Superior temporal gyrus (tissue), 1 donor: Measurements from ENCODE around the gene TKT.
"Not testable (repeated sequence)": the region's sequence is repeated elsewhere in the genome, so short reads cannot be mapped to it uniquely, and the experiment has no call there.

ENCODE experiments used
- DNase-seq: peaks from one replicate; pipeline ENCODE4 v3.0.0-alpha.2; 2016; ENCODE audit errors: extremely low spot score

TKT gene, protein sequence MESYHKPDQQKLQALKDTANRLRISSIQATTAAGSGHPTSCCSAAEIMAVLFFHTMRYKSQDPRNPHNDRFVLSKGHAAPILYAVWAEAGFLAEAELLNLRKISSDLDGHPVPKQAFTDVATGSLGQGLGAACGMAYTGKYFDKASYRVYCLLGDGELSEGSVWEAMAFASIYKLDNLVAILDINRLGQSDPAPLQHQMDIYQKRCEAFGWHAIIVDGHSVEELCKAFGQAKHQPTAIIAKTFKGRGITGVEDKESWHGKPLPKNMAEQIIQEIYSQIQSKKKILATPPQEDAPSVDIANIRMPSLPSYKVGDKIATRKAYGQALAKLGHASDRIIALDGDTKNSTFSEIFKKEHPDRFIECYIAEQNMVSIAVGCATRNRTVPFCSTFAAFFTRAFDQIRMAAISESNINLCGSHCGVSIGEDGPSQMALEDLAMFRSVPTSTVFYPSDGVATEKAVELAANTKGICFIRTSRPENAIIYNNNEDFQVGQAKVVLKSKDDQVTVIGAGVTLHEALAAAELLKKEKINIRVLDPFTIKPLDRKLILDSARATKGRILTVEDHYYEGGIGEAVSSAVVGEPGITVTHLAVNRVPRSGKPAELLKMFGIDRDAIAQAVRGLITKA

DNA sequence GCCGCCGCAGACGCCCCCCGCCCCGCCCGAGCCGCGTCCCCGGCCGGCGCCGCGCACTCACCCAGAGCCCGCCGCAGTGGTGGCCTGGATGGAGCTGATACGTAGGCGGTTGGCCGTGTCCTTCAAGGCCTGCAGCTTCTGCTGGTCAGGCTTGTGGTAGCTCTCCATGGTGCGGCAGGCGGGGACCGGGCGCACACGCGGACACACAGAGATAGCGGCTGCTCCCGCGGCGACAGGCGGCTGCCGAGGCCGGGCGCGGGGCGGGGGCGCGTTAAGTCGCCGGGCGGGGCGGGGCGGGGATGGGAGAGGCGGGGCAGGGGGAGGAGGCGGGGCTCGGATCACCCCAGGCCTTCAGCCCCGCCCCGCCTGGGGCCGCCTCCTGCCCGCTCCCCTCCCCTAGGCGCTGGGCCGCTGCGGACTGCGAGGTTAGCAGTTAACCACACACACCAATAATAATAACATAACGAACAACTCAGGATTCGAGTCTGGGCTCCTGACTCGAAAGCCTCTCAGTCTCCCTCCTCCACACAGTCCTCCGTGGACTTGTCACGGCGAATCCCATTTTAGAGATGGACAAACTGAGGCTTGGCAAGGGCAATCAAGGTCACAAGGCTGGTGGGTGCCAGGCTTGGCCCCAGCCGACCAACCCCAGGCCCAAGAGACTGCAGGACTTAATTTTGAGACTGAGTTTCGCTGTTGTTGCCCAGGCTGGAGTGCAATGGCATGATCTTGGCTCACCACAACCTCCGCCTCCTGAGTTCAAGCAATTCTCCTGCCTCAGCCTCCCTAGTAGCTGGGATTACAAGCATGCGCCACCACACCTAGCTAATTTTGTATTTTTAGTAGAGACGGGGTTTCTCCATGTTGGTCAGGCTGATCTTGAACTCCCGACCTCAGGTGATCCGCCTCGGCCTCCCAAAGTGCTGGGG lies at the start of gene TKT:
Gene TKT, minus strand, starts transcription at position 248 of the 929 bp plus-strand sequence. Its CDS starts 80 bp downstream, at position 168.
- DNase-seq, result peak; percentile 78

DNA sequence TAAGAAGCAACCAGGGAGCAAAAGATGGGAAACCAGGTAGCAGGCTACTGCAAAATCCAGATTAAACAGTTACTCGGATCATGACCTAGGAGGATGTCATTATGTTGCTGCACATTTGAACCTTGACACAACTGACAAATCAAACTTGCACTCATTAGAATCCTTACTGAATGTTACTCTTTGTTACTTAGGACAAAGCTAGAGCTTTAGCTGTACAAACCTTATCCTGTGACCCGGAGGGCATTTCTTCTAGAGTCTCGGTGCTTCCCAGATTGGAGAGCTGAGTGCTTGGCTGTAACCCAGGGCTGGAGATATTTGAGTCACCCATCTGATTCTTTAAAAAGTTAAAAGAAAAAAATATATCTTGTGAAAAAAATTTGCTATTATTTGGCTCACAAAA lies 48.1 kb upstream of the TKT start:
- DNase-seq, result no peak

DNA sequence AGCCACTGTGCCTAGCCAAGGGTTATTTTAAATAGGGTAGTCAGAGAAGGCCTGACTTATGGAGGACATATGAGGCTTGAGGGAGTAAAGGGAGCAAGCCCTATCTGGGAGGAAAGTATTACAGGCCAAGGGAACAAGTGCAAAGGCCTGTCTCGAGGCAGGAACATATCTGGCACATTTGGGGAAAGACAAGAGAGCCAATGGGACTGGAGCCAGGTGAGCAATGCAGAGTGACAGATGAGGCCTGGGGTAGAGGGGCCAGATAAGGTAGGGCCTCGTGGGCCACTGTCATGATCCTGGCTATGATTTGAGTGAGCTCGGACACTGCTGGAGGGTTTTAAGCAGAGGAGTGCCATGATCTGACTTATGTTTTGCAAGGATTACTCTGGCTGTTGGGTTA lies 47.7 kb upstream of the TKT start:
- DNase-seq, result no peak

DNA sequence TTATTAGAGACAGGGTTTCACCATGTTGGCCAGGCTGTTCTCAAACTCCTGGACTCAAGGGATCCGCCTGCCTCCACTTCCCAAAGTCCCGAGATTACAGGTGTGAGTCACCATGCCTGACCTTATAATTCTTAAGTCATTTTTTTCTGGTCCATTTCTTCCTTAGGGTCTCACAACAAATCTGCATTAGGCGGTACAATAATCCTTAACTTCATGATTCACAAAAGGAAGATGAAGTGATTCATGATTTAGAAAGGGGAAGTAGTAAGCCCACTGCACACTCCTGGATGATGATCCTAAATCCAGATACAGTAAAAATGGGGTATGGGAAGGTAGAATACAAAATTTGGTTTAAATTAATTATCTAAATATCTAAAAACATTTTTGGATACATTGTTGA lies 45.0 kb upstream of the TKT start:
- DNase-seq, result no peak

DNA sequence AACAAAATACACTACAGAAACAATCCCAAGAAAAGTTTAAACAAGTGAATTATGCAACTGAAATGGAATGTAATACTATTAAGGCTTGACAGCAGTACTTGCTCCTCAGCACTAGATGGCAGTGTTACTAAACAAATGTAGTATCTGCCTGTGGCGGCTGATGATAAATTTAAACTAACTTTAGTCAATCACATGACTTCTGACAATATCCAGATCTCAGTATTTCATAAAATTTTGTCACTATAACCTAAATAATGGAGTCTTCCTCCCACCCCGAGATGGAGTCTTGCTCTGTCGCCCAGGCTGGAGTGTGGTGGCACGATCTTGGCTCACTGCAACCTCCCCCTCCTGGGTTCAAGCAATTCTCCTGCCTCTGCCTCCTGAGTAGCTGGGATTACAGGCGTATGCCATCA lies 43.8 kb upstream of the TKT start:
- DNase-seq, result peak; percentile 88

DNA sequence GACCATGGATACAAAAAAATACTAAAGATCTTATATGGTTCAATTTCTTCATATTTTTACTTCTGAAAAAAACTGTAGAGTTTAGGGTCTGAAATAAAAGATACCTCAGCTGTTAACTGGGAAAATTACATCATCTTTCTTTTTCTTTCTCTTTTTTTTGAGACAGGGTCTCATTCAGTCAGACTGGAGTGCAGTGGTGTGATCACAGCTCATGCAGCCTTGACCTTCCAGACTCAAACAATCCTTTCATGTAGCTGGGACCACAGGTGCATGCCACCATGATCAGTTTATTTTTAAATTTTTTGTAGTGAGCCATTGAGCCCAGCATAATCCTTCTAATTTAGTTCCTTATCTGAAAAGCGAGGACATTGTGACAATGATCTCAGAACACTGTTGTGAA lies 39.6 kb upstream of the TKT start:
- DNase-seq, result no peak

DNA sequence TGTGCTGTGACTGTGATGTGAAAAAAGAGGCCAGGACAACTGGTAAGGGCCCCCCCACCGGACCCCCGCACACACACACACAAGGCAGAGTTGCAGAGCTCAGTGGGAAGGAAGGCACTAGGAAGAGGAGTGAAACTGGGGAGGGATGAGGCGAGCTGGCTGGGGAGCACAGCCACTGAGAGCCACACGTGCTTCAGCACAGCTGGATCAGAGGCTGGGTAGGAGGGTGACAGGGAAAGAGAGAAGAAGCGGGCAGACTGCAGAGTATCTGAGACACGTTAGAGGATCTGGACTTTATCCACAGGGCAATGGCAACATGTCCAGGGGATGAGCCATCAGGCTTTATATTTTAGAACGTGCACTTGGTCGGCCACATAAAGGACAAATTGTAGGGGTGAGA lies 38.0 kb upstream of the TKT start:
- DNase-seq, result no peak

DNA sequence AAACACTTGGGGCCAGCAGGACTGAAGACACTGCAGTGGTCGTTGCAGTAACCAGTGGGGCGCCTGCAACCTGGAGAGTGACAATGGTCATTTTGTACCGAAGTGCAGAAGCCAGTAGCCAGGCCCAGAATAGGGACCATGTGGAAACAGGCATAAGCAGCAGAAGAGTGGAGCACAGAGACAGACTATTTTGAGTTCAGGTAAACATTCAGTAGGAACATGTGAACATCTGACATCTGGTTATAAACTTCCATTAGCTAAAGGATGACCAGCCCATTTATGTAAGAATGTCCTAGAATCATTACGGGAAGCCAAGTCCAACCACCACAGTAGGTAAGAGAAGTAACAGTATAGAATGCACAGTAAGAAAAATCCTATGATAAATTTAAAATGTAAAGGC lies 32.4 kb upstream of the TKT start:
- DNase-seq, result no peak

DNA sequence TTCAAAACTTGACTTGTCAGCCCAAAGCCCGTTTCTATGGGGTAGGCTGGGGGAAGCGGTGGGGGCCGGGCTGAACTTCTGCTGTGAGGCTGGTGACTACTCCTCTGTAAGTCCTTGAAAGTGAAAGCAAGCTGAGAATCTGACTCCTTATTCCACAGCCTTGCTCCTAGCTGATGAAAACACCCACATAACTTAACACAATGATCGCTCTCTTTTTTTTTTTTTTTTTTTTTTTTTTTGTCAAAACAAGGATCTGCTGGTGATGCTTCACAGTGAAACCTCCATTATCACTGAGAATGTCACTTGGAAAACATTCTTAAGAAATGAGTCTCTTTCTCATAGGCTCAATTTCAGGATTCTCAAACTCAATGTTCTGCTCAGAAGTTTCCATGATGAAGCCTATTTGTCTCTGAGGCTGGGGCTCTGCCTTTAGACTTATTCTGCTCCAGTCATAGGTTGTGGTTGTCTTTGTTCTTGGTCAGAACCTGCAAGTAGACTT lies 31.4 kb upstream of the TKT start:
- no peak for DNase-seq

DNA sequence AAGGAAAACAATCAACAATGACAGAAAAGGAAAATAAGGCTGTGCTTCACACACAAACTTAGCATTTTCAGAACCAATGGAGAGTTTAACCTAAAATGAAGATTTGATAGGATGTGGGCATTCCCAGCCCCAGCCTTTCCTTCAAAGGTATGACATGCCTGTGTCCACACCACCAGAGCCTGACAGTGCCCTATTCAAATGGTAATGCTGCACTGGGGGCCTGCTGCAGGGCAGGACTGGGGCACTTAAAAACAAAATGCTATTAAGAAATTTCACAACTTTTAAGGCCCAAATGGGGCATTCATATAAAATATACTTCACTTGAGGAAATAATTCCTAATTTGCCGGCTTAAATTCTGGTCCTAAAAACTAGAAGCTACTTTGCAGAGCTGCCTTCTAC lies 30.9 kb upstream of the TKT start:
- DNase-seq, result no peak

DNA sequence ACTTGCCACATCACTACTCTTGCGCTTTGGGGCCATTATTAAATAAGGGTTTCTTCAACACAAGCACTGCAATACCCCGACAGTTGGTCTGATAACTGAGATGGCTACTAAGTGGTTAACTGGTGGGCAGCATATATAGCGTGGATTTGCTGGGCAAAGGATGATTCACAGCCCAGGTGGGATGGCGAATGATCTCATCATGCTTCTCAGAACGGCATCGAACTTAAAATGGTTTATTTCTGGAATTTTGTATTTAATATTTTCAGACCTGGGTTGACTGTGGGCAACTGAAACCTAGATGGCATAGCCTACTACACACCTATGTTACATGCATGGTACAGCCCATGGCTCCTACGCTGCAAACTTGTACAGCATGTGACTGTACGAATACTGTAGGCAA lies 26.8 kb upstream of the TKT start:
- no peak for DNase-seq

DNA sequence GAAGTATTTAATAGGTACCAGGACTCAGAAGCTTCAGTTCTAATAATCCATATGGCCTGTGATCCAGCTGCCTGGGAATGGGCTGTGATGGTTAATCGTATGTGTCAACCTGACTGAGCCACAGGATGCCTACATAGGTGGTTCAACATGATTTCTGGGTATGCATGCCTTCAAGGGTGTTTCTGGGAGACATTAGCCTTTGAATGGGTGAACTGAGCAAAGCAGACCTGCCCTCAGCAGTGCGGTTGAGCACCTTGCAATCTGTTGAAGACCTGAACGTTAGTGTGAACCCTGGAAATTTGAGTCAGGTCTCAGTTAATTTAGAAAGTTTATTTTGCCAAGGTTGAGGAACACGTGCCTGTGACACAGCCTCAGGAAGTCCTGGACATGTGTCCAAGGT lies 22.8 kb upstream of the TKT start:
- DNase-seq, result no peak

DNA sequence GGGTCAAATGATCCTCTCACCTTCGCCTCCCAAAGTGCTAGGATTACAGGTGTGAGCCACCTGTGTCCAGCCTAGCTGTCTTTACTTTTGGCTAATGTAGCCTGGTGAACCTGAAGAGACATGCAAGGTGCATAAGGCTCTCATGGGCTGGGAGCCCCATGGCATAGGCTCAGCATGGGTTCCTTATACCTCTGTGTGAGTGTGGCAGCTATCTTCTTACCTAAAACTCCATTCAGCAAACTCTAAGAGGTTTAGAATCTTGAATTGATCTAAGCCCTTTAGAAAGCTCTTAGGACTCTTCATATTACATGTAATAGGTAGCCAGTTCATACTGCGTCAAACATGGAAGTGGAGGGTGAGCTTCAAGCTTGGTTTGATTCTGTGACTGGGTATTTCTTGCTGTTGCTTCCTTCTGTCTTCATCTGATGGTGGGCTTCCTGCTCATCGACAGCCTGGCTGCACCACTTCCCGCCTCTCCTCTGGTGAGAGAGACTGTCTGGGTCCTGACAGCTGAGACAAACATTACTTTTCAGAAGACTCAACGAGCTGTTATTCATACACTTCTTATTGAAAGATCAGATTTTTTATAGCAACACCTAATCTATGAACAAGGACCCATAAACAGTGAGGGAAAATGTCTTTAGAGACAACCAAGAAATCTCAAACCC lies 19.2 kb upstream of the TKT start:
- no peak for DNase-seq

DNA sequence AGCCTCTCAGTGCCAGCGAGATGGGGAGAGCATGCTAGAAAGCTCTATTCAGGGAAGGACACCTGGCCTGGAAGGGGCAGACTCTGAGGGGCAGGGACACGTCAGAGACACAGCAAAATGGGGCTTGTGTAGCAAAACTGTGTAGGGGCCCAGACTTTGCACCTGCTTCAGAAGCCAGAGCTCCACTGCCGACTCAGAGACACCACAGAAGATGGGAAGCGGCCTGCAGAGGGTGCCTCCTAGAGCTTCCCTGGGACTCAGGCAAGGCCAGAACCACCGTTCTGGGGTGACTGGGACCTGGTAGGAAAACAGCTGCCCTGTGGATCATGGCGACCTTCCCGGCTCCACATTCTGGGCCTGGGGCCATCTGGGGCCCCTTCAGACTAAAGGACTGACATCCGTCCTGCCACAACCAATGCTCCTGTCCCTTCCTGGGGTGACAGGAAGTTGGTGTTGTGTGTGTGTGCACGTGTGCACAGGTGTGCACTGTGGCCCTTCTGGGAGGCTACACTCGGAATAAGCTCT lies 17.4 kb upstream of the TKT start:
- no peak for DNase-seq

DNA sequence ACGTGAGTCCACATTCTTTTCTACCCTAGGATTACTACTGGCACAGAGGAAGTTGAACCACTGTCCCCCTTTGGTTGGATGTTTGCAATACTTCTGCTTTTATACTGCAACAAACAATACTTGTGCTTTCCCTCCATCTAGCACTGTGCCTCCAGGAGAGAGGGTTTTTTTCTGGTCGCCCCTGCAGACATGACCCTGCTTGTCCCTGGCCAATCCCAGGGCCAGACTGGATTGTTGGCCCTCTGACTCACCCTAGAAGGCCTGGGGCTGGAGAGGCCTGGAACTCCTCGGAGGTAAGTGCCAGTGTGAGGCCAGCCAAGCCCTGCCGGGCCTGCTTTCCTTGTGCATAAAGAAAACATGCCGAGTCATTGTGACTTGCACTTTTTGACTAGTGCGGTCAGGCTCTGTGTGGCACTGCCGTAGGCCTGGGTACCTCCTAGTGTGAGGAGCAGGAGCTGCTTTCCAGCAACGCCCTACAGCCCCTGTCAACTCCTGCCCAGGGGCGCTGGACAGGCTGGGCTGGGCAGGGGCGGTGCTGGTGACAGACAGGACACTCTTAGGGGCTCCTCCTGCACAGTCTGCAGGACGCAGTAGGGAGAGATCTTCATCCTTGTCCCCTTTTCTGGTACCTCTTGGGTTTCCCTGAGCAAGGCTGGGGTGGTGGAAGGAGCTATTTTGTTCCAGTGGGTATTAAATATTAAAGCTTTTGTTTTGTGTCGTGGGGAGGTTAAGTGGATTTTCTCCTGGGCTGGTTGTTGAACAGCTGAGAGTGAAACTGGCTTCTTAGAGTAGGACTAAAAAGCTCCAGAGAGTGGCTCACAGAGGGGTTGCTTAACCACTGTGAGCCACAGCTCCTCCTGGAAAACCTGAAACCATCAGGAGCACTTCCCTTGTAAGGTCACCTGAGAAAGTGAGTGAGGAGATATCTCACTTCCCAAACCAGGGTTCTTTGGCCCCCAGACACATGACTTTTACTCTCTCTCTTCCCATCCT lies 14.4 kb upstream of the TKT start:
- DNase-seq, result peak; percentile 83

DNA sequence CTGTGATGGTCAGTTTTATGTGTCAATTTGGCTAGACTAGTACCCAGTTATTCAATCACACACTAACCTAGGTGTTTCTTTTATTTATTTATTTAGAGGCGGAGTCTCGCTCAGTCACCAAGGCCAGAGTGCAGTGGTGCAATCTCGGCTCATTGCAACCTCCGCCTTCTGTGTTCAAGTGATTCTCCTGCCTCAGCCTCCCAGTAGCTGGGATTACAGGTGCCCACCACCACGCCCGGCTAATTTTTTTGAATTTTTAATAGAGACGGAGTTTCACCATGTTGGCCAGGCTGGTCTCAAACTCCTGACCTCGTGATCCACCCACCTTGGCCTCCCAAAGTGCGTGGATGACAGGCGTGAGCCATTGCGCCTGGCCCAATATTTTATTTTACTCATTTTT lies 13.4 kb upstream of the TKT start:
- not testable (repeated sequence) for DNase-seq

DNA sequence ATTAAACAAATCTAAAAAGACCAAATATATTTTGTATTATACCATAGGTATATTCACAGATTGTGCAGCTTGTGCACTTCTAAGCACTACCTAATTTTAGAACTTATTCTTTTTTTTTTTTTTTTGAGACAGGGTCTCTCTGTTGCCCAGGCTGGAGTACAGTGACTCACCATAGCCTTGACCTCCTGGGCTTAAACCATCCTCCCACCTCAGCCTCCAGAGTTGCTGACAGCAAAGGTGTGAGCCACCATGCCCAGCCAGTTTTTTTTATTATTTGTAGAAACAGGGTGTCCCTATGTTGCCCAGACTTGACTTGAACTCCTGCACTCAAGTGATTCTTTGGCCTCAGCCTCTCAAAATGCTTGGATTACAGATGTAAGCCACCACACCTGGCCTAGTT lies 11.9 kb upstream of the TKT start:
- no peak for DNase-seq

DNA sequence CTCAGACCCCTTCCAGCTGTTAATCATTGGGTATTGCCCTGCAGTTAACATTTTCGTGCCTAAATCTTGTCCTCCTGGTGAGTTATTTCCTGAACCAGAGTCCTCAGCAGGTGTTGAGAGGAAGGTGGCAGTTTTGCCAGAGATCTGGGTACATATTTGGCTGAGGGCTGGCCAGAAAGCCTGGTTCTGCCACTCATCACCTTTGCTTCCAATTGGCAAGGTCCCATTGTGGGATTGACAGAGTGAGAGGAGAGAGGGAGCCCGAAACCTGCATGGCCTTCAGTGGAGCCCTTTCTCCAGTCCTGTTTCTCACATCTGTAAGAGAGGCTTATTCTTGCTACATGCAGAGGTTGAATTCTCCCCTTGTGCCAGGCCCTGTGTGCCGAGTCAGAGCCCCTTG lies 8.9 kb upstream of the TKT start:
- no peak for DNase-seq

DNA sequence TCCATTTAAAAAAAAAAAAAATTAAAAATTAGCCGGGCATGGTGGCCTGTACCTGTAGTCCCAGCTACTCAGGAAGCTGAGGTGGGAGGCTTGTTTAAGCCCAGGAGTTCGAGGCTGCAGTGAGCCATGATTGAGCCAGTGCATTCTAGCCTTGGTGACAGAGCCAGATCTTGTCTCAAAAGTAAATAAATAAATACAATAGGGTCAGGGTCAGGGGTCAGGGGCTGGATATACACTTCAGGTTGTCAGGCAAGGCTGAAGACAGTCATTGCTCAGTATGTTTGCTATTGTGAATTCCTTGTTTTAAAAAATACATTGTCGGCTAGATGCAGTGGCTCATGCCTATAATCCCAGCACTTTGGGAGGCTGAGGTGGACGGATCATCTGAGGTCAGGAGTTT lies 8.1 kb upstream of the TKT start:
- no peak for DNase-seq

DNA sequence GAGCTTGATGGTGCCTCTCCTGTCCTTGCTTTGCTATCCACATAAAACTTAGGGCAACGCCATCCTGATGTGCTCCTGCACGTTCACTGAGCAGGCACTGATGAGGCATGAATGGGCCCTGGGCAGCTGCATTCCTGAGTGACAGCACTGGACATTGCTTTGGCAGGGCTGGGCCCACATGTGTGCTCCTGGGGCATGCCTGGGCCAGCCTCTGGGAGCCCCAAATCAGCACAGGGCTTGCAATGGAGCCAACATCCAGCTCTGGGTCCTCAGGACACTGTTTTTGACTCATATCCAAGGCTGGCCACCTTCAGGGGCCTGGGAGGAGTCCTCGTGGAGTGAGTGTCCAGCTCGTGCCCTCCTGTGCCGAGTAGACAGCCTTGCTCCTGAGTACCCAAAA lies 5.9 kb upstream of the TKT start:
- DNase-seq, result no peak
